NCI-H2081 treated with DMSO at 0.1 percent for 48 hours (cell line): ENCODE results near the gene PLCG2.

Source experiments
- DNase-seq: peaks from one replicate; lab custom pipeline; 2025; lab: John Stamatoyannopoulos, UW

PLCG2 gene

GRCh38 chr16:81816351-81816750 is 37.3 kb downstream of the PLCG2 start:
- no peak for DNase-seq

GRCh38 chr16:81816793-81817210 is 37.7 kb downstream of the PLCG2 start:
- no peak for DNase-seq

- DNase-seq = no peak
Measured at GRCh38 chr16:81817296-81817695, 38.2 kb downstream of the PLCG2 start.

GRCh38 chr16:81817789-81818567 is 38.9 kb downstream of the PLCG2 start:
- DNase-seq = no peak

DNA sequence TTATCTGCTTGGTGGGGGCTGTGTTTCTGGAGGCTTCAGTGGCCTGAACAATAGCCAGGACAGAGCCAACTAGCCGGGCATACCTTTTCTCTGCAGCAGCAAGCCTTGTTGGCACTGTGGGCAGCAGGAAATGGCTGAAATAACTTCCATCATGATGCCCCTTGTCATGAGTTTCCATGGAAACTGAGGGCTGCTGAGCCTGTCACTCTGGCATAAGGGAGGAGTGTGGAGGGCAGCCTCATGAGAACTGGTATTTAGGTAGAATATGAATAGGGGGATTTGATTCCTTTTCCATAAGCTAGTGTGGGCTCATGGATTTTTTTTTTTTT is 39.4 kb downstream of the PLCG2 start:
- DNase-seq = no peak

DNA sequence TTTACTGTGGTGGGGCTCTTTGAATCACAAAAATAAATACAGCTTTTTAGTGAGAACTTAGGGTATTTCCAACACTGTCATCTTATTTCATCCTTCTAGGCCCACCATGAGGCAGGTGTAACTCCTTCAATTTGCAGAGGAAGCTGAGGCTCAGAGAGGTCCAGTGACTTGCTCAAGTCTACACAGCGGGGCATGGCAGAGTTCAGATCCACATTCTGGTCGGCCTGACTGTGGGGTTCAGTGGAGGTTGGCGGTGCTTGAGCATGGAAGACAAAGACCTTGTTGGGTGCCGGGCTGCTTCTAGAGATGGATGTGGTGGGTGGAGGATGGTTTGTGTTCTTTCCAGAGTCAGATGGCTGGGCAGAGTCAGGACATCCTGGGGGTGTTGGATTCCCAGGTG is 39.8 kb downstream of the PLCG2 start:
- no peak for DNase-seq

DNA sequence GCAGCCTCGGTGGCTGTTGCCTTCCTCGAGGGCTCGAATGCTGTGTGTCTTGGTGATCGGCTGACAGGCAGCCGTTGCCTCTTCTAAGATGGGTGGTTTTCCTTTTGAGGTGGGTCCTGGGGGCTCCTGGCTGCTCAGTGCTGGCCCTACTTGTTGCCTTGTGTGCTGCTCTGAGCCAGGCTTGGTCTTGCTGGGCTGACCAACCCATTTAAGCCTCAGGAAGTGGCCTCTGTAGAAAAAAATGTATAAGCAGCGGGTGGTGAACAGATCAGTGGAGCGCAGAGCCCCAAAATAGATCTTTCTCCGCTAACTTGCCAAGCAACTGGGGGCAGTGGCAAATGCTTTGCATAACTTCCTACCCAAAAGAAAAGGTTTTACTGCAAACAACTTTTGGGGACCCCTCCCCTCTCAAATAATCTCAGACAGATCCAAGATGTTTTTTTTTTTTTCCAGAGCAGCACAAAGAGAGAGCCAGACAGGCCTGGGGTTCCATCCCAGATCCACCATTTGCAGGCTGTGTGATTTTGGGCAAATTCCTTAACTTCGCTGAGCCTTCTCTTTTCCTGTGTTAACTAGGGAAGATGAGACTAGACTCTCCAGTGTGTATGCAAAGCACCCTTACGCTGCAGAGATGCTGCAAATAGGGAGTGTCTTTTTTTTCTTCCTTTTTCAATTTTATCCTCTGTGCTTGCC is 42.5 kb downstream of the PLCG2 start:
- no peak for DNase-seq

GRCh38 chr16:81823111-81823510 is 44.0 kb downstream of the PLCG2 start:
- DNase-seq = no peak

DNA sequence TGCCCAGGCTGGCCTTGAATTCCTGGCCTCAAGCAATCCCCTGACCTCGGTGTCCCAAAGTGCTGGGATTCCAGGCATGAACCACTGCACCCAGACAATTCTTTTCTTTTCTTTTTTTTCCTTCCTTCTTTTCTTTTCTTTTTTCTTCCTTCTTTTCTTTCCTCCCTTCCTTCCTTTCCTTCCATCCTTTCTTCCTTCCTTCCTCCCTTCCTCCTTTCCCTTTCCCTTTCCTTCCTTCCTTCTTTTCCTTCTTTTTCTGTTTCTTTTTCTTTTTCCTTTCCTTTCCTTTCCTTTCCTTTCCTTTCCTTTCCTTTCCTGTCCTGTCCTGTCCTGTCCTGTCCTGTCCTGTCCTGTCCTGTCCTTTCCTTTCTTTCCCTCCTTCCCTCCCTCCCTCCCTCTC is 44.6 kb downstream of the PLCG2 start:
- DNase-seq = no peak

GRCh38 chr16:81826523-81826922 is 47.4 kb downstream of the PLCG2 start:
- DNase-seq = no peak

DNA sequence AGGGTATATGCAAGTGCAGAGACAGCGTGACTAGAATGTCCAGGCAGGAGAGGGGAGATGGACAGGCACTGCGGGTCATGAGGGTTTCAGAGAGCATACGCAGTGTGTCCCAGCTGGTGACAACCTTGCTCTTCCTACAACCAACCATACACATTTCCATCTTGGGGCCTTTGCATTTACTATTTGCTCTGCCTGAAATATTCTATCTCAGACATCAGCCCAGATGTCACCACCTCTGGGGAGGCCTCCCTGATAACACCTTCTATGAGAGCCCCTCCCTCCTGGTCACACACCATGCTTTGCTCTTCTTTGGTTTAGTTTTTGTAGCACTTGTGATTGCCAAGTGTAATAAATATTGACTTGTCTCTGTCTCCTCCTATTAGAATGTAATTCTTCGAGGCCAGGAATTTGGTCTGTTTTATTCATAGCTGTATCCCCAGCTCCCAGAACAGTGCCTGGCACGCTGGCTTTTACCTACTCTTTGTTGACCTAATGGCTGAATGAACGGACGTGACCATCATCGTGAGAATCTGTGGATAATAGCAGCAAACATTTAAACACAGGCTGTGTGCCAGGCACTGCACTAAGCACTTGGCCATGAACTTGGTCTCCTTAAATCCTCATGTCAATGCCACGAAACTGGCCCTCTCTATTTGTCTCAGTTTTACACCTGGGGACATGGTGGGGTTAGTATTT is 51.9 kb downstream of the PLCG2 start:
- no peak for DNase-seq

DNA sequence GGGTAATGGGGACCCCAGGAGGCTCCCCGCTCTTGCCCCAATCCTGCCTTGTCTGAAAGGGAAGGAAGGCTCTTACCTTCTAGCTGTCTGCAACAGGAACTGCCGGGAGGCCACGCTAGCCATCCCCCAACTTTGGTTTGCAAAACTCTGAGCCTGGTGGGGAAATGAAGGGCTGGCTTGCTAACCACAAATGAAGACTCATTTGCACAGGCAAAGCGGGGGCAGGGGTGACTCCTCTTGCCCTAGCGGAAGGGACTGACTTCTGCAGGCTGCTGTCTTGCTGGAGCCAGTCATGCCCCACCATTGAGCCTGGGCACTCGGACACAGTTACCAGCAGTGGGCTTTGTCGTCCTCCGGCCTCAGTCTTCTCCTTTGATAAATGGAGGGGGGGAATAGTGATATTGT is 52.6 kb downstream of the PLCG2 start:
- DNase-seq = no peak

DNA sequence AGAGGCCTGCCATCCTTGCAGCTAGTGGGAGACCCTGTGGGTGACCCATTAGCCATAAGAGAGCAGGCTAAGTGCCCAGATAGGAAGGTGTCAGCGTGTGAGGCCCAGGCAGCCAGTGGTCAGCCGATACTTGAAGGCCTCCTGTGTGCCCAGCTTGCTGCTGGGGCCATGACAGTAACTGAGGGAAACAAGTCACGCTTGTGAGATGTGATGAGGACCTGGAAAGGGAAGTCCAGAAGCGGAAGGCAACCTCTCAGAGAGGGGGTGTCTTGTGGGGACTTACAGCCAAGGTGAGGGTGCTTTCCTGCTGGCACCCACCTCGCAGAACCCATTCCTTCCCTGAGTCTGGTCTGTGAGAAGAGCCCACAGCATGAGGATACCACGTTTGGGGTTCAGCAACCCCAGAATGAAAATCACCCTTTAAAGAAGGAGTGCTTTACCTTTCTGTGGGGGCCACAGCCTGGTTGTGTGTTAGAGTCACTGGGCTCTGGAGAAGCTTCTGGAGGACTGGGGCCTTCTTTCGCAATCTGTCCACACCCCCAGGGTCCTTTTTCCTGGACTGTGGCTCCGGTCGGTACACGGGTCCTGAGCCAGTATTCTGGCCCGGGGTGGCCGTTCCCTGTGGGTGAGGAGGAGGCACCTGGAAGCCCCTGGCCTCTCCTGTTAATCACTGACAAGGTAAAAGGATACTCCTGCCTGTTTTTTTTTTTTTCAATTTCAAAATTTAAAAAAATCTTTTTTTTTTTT is 53.9 kb downstream of the PLCG2 start:
- DNase-seq = no peak

DNA sequence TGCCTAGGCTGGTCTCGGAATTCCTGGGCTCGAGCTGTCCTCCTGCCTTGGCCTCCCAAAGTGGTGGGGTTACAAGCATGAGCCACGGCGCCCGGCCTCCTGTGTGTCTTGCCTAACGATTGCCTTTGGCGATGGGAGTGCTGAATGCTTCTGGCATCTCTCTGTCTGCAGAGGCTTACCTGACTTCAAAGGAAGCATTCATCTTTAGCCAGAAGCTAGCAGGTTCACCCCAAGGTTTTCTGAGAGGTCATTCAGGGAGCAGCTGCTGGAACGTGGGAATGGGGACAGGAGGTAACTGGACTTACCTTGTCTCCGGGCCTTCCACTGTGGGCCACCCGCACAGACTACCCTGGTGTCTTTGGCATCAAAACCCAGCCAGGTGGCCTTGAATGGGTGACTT is 54.7 kb downstream of the PLCG2 start:
- DNase-seq = no peak

GRCh38 chr16:81834868-81835267 is 55.8 kb downstream of the PLCG2 start:
- DNase-seq = no peak

- no peak for DNase-seq
Measured at GRCh38 chr16:81836279-81837054, 57.4 kb downstream of the PLCG2 start.

GRCh38 chr16:81837312-81837751 is 58.2 kb downstream of the PLCG2 start:
- no peak for DNase-seq

GRCh38 chr16:81838794-81839193 is 59.7 kb downstream of the PLCG2 start:
- DNase-seq = no peak

- DNase-seq = no peak
Measured at GRCh38 chr16:81841722-81842121, 62.6 kb downstream of the PLCG2 start.

DNA sequence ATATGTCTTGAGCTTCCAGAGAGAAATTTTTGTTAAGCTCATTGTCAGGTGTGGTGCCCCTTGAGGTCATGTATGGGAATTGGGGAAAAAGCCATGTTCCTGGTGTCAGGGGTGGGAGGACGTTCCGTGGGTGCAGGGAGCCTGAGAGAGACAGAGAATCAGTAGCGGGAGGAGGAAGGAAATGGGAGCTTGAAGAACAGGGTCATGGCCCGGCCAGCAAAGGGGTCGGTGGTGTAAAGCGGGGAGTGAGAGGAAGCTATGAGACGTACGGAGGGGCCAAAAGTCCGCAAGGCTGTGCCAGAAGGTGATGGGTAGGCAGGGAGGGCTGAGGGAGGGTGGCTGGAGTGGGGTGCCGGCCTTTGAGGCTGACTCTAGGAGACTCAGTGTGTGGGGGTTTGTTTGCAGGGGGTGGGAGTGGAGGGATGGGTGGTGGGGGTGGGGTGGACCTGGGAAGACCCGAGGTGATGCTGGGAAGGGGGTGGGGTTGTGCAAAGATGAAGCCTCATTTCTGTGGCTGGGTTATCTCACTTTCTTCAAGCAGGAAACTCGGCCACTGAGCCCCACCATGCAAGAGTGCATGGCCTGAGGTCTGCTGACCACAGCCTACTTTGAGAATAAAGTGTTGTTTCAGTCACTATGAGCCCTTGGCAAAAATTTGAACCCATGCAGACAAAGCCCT is 63.6 kb downstream of the PLCG2 start:
- no peak for DNase-seq

GRCh38 chr16:81843243-81843582 is 64.1 kb downstream of the PLCG2 start:
- no peak for DNase-seq
